Measurements from ENCODE around the gene GID4. TPM values are rescaled to one million over a fixed set of nuclear protein-coding genes. Genes with fewer than 3 reads are reported as not detected.

Gene GID4
- total RNA-seq, 1 donor from 2014 or later, result 11.3 TPM

- no peaks in the 10 kb centered on the region for H3K9me3 Mint-ChIP-seq
- H3K4me3 Mint-ChIP-seq, result no peak overlapping the region
- no peak overlapping the region for H3K27ac Mint-ChIP-seq
- no peaks in the 10 kb centered on the region for H3K4me1 Mint-ChIP-seq
- no peak for DNase-seq
- intact Hi-C loops (cut with micrococcal nuclease), result no loop called here
- no peaks in the 10 kb centered on the region for H3K36me3 Mint-ChIP-seq (ENCODE audit: low read depth)
- peaks cover 11% of the 10 kb centered on the region for H3K27me3 Mint-ChIP-seq
Measured at GRCh38 chr17:18076936-18077335, 37.7 kb downstream of the GID4 start.

- Mint-ChIP-seq H3K36me3 (ENCODE audit: low read depth) (no peaks in the 10 kb centered on the region), H3K27ac (no peak overlapping the region), H3K27me3 (peaks cover 8% of the 10 kb centered on the region), H3K9me3 (no peaks in the 10 kb centered on the region), H3K4me1 (no peaks in the 10 kb centered on the region), H3K4me3 (no peak overlapping the region)
- no peak for DNase-seq
- intact Hi-C loops (cut with micrococcal nuclease), result no loop called here
Measured at GRCh38 chr17:18079543-18079942, 40.3 kb downstream of the GID4 start.

DNA sequence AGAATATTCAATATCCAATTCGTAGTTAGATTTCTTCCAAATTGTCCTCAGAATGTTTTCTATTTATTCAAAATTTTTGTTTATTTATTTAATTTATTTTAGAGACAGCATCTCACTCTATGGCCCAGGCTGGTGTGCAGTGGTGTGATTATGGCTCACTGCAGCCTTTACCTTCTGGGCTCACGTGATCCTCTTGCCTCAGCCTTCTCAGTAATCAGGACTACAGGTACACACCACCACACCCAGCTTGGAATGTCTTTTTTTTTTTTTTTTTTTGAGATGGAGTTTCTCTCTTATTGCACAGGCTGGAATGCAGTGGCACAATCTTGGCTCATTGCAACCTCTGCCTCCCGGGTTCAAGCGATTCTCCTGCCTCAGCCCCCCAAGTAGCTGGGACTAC is 45.0 kb downstream of the GID4 start:
- Mint-ChIP-seq H3K4me3 (no peak overlapping the region), H3K36me3 (ENCODE audit: low read depth) (peaks cover 4% of the 10 kb centered on the region), H3K4me1 (peaks cover 16% of the 10 kb centered on the region), H3K9me3 (no peaks in the 10 kb centered on the region), H3K27me3 (peaks cover 3% of the 10 kb centered on the region), H3K27ac (no peak overlapping the region)
- intact Hi-C loops (cut with micrococcal nuclease), result no loop called here
- DNase-seq, result no peak

DNA sequence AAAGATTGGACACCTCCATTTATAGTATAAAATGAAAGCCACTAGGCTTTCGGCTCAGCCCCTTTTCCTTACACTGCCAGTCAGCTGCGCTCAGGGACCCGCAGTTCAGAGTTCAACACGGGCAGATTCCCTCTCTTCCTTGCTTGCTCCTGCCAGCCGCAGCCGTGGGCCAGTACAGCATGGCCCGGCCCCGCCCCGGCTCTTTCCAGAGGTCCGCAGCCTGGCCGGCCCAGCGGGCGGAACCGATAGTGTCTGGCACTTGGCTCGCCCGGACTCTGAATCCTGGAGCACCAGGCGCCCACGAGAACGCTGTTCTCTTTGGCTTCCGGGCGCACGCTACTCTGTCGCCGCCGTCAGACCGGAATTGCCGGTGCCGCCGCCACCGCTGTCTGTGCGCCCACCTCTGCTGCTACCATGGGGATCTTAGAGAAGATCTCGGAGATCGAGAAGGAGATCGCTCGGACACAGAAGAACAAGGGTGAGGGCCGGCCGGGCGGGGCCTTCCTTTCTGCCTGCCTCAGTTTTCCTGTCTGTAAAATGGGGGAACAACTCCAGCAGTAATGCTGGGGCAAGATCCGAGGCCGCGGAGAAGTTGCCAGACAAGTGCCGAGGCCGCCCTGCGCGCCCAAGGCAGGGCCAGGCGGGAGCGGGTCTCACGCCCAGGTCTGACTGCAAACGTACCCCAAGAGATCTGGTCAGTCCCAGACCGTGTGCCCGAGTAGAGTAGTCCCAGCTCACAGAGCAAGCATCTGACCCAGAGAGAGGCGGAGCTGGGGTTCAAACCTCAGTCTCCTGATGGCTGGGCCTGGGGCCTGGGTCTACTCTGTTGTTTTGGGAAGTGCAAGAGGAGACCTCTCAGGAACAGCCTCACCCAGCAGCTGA is 48.6 kb downstream of the GID4 start, which contains the start of gene DRG2:
TSS of gene DRG2 (plus strand) at position 339 of the 882 bp plus-strand sequence. CDS start at position 415, 76 bp downstream.
- intact Hi-C loops (cut with micrococcal nuclease), result loop anchor here (2.0 to 5.0 kb wide), 2 partner anchors 46 to 95 kb away; partner anchors contain the start of gene ALKBH5
- no peaks in the 10 kb centered on the region for H3K9me3 Mint-ChIP-seq
- peaks cover 12% of the 10 kb centered on the region for H3K36me3 Mint-ChIP-seq (ENCODE audit: low read depth)
- H3K27ac Mint-ChIP-seq, result peak within 1 kb of the TSS; percentile 99
- H3K4me1 Mint-ChIP-seq, result peaks cover 26% of the 10 kb centered on the region
- peak within 1 kb of the TSS; percentile 100 for H3K4me3 Mint-ChIP-seq
- DNase-seq, result peak; percentile 97
- no peaks in the 10 kb centered on the region for H3K27me3 Mint-ChIP-seq

DNA sequence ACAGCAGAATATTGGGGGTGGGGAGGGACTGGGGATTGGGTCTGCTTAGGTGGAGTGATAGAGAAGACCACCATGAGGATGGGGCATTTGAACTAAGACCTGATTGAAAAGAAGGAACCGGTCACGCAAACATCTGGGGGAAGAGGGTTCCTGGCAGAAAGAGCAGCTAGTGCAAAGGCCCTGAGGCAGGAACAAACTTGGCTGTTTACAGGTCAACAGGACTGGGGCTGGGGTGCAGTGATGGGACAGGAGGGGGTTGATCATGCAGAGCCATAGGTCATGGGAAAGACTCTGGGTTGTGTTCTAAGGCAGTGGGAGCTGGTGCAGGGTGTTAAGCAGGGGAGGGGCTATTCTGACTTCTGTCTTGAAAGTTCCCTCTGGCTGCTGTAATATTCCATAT is 50.4 kb downstream of the GID4 start:
- no peak for DNase-seq

GRCh38 chr17:18093616-18094408 is 54.6 kb downstream of the GID4 start:
- Mint-ChIP-seq H3K4me1 (peaks cover 11% of the 10 kb centered on the region), H3K4me3 (no peak overlapping the region), H3K27me3 (no peaks in the 10 kb centered on the region), H3K36me3 (ENCODE audit: low read depth) (peaks cover 42% of the 10 kb centered on the region), H3K27ac (peak overlapping the region; percentile 32), H3K9me3 (no peaks in the 10 kb centered on the region)
- intact Hi-C loops (cut with micrococcal nuclease), result no loop called here
- DNase-seq, result no peak

More for the DNA sequence above, 50.4 kb downstream of the GID4 start:
- H3K27ac Mint-ChIP-seq, result no peak overlapping the region
- intact Hi-C loops (cut with micrococcal nuclease), result loop anchor here (5.0 kb wide), 1 partner anchor 47 kb away; no protein-coding TSS in a partner anchor
- H3K4me3 Mint-ChIP-seq, result peak overlapping the region; percentile 4
- H3K4me1 Mint-ChIP-seq, result peaks cover 26% of the 10 kb centered on the region
- no peaks in the 10 kb centered on the region for H3K9me3 Mint-ChIP-seq
- H3K36me3 Mint-ChIP-seq (ENCODE audit: low read depth), result peaks cover 25% of the 10 kb centered on the region
- H3K27me3 Mint-ChIP-seq, result no peaks in the 10 kb centered on the region

GRCh38 chr17:18094409-18094807 is 55.2 kb downstream of the GID4 start:
- no peaks in the 10 kb centered on the region for H3K27me3 Mint-ChIP-seq
- peaks cover 8% of the 10 kb centered on the region for H3K4me1 Mint-ChIP-seq
- no peak for DNase-seq
- no peak overlapping the region for H3K4me3 Mint-ChIP-seq
- H3K36me3 Mint-ChIP-seq (ENCODE audit: low read depth), result peaks cover 46% of the 10 kb centered on the region
- H3K9me3 Mint-ChIP-seq, result no peaks in the 10 kb centered on the region
- intact Hi-C loops (cut with micrococcal nuclease), result no loop called here
- peak overlapping the region; percentile 32 for H3K27ac Mint-ChIP-seq

- DNase-seq, result no peak
- intact Hi-C loops (cut with micrococcal nuclease), result no loop called here
- Mint-ChIP-seq H3K27ac (no peak overlapping the region), H3K4me3 (no peak overlapping the region), H3K4me1 (no peaks in the 10 kb centered on the region), H3K27me3 (no peaks in the 10 kb centered on the region), H3K36me3 (ENCODE audit: low read depth) (peaks cover 33% of the 10 kb centered on the region), H3K9me3 (no peaks in the 10 kb centered on the region)
Measured at GRCh38 chr17:18099516-18099915, 60.3 kb downstream of the GID4 start.

- intact Hi-C loops (cut with micrococcal nuclease), result no loop called here
- H3K9me3 Mint-ChIP-seq, result no peaks in the 10 kb centered on the region
- peaks cover 29% of the 10 kb centered on the region for H3K36me3 Mint-ChIP-seq (ENCODE audit: low read depth)
- no peaks in the 10 kb centered on the region for H3K27me3 Mint-ChIP-seq
- H3K4me3 Mint-ChIP-seq, result no peak overlapping the region
- no peaks in the 10 kb centered on the region for H3K4me1 Mint-ChIP-seq
- H3K27ac Mint-ChIP-seq, result no peak overlapping the region
- DNase-seq, result no peak
Measured at GRCh38 chr17:18100616-18101015, 61.4 kb downstream of the GID4 start.

- Mint-ChIP-seq H3K4me3 (no peak overlapping the region), H3K9me3 (no peaks in the 10 kb centered on the region), H3K4me1 (no peaks in the 10 kb centered on the region), H3K27me3 (no peaks in the 10 kb centered on the region), H3K27ac (no peak overlapping the region), H3K36me3 (ENCODE audit: low read depth) (peaks cover 17% of the 10 kb centered on the region)
- no peak for DNase-seq
- intact Hi-C loops (cut with micrococcal nuclease), result no loop called here
Measured at GRCh38 chr17:18101828-18102227, 62.6 kb downstream of the GID4 start.

- Mint-ChIP-seq H3K9me3 (no peaks in the 10 kb centered on the region), H3K27me3 (no peaks in the 10 kb centered on the region), H3K27ac (no peak overlapping the region), H3K4me1 (no peaks in the 10 kb centered on the region), H3K36me3 (ENCODE audit: low read depth) (peaks cover 20% of the 10 kb centered on the region), H3K4me3 (no peak overlapping the region)
- DNase-seq, result no peak
- intact Hi-C loops (cut with micrococcal nuclease), result no loop called here
Measured at GRCh38 chr17:18102640-18103039, 63.4 kb downstream of the GID4 start.

DNA sequence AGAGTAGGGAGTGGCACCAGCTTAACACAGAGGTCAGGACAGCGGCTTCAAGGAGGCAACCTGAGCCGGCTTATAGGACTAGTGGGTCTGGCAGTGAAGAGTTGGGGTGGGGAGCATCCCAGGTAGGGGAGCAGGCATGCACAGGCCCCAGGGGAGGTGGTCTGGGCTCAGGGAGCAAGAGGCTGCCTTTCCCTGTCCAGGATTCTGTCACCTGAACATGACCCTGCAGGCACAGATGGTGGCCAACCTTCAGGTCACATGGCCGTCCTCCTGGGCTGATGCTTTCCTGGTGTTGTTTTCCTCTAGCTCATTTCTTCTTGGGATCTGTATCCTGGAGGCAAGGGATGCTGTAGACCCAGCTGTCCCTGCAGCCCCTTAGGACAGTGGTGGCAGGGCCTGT is 65.8 kb downstream of the GID4 start:
- no peaks in the 10 kb centered on the region for H3K9me3 Mint-ChIP-seq
- H3K4me3 Mint-ChIP-seq, result no peak overlapping the region
- H3K27me3 Mint-ChIP-seq, result no peaks in the 10 kb centered on the region
- H3K27ac Mint-ChIP-seq, result no peak overlapping the region
- DNase-seq, result no peak
- peaks cover 12% of the 10 kb centered on the region for H3K36me3 Mint-ChIP-seq (ENCODE audit: low read depth)
- no peaks in the 10 kb centered on the region for H3K4me1 Mint-ChIP-seq
- intact Hi-C loops (cut with micrococcal nuclease), result no loop called here

GRCh38 chr17:18105595-18105994 is 66.4 kb downstream of the GID4 start:
- no peak overlapping the region for H3K27ac Mint-ChIP-seq
- H3K27me3 Mint-ChIP-seq, result no peaks in the 10 kb centered on the region
- no peaks in the 10 kb centered on the region for H3K9me3 Mint-ChIP-seq
- H3K4me1 Mint-ChIP-seq, result no peaks in the 10 kb centered on the region
- no peak for DNase-seq
- H3K4me3 Mint-ChIP-seq, result no peak overlapping the region
- intact Hi-C loops (cut with micrococcal nuclease), result no loop called here
- peaks cover 12% of the 10 kb centered on the region for H3K36me3 Mint-ChIP-seq (ENCODE audit: low read depth)

DNA sequence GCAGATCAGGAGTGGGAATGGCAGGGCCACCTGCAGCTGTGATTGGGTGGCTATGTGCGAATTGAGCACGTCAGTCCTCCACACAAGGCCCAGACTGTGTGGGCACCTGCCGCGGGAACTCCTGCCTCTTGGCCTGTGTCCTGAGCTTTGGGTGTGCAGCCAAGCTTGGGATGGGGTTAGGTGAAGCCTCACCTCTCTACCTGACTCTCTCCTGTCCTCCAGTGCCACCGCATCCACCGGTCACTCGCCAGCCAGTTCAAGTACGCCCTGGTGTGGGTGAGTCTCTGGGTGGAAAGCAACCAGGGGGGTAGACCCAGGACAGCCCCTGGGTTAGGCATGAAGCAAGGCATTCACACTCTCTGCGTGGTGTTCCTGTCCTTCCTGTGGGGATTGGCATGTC is 67.0 kb downstream of the GID4 start:
- no peak for DNase-seq
- Mint-ChIP-seq H3K9me3 (no peaks in the 10 kb centered on the region), H3K36me3 (ENCODE audit: low read depth) (peaks cover 12% of the 10 kb centered on the region), H3K27ac (no peak overlapping the region), H3K4me1 (no peaks in the 10 kb centered on the region), H3K27me3 (no peaks in the 10 kb centered on the region), H3K4me3 (no peak overlapping the region)
- intact Hi-C loops (cut with micrococcal nuclease), result no loop called here

Measured in activated CD4-positive, alpha-beta T cell treated with anti-CD3 and anti-CD28 coated beads, Interleukin-2, amount 10 ng/mL, durations not matched to agents 24 days and 14 days (primary cell).